GM21367 (cell line): ENCODE measurements around the gene PPARA.
"Not testable (repeated sequence)": the region's sequence is repeated elsewhere in the genome, so short reads cannot be mapped to it uniquely, and the experiment has no call there.

Source experiments
- ATAC-seq: cut with Tn5 transposase; IDR thresholded peaks from one replicate; pipeline ENCODE4 v1.9.1; 2021; ENCODE audit not compliant: unreplicated experiment

Gene PPARA

DNA sequence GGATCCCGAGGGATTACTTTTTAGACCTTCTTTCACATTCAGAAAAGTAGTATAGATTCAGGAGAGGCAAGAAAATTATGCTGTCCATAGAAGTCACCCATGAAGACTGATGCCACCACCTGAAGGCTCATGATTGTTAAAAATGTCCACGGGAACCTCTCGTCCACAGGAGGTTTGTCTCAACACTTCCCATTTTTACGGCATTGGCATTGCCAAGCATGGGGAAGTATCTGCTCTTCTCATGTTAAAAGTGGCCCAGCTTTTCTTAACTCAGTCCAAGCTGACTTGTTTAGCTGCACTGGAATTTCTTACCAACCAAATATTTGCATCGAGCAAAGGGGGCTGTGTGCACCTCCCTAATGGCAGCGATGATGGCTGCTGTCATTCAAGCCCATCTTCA lies 90.2 kb downstream of the PPARA start:
- no peak for ATAC-seq

DNA sequence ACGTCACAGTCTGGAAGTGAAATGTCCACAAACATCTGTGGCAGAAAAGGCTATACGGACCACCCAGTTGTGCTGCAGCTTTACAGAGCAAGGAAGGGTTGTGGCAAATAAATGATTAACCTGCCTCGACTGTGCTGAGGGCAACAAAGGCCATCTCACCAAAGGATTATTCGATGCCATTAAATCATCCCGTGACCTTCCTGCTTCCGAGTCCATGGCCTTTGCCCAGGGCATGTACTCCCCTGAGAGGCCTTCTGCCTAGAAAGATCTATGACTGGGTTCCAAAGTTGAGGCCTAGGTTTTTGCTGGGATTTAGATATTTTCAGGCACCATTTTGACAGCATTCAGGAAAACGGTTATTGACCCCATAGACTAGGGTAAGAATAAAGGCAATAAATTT lies 90.6 kb downstream of the PPARA start:
- ATAC-seq: no peak

DNA sequence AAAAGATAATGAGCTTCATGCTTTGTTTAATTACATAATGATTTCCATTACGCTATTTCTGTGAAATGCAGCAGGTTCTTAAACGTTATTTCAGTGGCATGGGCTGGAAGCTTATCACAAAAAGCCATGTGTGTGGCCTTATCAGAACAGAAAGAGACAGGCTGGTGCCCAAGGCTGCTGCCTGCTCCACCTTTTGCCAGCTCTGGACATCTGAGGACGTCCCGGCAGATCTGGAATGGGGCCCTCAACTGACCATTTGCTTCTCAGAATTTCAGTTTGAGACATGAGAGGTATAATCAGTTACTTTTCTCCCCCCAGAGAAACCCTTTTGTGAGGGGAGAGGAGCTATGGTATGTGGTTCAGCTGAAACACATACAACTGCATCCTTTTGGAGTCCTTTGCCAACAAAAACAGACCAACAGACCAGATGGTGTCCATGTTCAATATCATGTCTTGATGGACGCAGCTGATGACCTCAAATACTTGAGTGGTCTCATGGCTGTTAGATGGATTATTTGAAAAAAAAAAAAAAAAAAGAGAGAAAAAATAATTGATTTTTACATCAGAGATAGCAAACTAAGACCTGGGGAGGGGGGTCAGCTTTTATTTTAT lies 91.2 kb downstream of the PPARA start:
- no peak for ATAC-seq

DNA sequence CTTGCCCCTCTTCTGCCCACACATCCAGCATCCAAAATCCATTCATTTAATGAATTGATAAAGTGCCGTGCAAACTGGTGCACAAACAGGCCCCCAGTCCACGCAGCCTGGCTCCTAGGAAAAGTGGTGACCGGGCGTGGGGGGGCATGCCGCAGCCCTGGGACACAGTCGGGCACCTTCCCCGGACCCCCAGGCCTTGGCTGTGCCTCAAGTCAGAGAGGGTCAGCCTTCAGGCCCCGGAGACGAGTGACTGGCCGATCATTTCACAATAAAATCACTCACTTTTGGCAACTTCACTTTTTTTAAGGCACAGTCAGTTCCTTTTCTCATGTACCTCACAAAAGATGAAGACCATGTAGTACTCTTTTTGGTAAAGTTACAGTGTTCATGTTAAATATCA lies 91.8 kb downstream of the PPARA start:
- ATAC-seq: no peak

DNA sequence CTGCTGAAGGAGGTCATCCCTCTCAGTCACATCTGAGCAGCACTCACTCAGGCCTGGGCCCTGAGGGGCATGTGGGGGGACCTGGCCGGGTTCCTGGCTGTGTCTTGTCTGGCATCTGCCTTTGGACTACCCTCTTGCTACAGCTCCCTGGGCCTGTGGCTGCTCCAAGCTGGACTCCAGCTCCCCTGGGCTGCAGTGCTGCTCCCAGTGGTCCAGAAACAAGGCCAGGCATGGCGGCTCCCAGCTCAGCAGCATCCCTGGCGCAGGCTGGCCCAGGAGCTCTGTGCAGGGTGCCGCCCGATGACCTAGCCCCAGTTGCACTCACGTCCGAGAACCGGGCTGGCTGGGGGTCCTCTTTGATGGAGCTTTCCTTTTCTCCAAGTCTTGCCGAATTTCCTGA lies 94.4 kb downstream of the PPARA start:
- no peak for ATAC-seq

DNA sequence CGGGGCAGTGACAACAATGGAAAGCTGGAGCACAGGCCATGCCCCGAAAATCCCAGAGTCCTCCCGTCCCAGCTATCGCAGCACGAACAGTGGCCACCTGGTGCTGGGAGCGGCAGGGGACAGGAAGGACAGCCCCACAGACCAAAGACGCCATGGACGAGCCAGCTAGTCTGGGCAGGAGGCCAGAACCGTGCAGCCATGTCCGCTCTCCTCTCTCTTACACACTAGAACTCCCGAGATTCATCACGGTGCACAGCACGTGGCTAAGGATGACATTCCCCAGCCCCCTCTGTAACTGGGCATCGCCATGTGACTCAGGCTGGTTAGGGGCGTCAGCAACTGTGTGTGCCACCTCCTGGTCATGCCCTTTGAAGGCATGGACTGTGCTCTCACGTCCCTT lies 95.2 kb downstream of the PPARA start:
- ATAC-seq: no peak

DNA sequence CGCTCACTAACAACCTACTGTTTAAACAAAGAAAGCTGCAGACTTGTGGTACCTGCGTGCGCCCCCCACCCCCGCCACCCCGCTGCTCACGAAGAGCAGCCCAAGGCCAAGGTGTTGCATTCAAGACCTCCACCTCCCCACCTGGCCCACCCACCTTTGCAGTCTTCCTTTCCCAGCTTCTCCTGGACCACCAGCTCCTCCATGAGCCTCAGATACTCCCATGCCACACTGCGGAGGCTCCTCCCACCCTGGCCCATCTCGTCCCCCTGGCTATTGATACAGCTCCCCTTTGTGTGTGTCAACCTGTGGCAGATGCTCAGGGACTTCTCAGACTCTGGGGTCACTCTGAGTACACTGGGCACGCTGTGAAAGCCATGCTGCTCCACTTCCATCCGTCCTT lies 95.9 kb downstream of the PPARA start:
- ATAC-seq: no peak

DNA sequence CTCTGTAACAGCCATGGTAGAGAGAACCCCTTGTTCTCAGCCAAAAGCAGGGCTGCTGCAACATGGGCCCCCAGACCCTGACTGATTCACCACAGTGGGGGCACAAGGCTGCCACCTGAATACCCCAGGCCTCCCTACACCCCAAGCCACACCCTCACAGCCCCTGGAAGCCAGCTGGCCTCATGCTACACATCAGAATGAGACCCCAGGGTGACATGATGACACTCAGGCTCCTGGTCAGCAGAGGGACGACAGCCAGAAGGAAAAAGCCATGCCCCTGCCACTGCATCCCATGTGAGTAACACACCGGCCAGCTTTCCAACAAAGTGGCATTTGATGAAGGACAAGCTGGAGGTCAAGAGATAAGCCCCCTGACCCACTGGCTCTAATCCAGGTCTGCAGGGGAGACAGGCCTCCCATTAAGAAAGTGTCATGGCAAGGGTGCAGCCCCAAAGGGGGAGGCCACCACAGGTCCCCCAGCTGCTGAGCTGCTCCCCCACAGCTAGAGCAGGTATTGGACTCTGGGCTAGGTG lies 97.2 kb downstream of the PPARA start:
- no peak for ATAC-seq

DNA sequence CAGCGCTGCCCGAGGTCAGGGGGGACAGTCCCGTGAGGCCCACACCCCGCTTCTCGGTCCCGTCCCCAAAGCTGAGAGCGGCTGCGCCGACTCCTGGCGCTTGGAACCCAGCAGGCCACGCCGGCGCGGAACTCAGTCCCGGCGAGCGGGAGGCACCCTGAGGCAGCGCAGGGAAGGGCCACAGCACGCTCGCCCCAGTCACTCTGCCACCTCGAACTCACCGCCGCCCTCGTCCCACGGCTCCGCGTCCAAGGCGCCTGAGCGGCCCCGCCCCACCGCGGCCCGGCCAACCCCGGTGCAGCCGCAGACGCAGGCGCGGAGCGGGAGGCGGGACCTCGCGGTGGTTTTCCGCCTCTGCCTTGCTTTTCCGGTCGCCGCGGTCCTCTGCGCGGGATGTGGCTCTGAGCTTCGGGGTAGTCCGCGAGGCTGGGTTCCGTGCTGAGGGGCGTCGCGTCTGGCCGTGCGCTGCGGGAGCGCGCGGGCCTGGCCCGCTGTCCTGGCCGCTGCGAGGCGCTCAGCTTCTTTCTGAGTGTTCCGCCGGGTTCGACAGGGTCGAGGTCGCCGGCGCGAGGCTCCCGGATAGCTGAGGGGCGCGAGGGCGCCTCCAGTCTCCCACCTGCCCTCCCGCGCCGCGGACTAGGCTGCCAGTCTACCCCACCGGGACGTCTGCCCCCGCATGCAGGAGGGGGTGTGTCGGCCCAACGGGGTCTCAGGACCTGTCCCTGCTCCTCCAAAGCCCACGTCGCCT lies 99.9 kb downstream of the PPARA start, which contains the start of gene CDPF1:
Gene CDPF1 (minus strand): TSS at position 259 of the 748 bp plus-strand sequence. CDS start 2,009 bp downstream, outside the sequence.
- ATAC-seq: peak; percentile 72

DNA sequence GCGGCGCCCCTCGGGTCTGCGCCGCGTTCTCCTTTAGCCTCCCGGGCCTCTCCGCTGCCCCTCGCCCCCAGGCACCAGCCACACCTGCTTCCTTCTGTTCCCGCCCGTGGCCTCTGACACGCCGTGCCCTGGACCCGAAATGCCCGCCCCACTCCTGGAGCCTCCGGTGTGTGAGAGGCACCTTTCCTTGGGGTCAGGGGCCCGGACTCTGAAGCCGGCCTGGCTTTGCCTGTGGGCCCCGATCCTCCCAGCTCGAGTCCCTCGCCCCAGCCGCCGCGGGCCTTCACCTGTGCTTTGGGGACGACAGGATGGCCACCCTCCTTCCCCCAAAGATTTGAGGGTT lies 100.4 kb downstream of the PPARA start:
- peak; percentile 7 for ATAC-seq

DNA sequence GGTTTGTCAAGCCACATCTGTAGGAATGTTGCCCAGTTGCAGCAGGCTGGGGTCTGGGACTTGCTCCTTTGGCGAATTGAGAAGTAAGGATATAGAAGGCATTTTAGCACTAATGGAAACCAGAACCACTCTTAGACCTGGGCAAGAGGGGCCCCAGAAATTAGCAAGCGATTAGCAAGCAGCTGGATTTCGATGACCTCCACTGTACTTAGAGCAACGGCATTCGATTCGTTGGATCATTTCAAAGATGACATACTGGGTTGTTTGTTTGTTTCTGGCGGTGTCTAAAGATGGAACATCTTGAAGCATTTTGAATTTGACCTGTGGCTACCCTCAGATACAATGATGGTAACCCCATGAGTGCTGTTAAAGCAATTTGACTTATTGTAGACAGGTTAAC lies 100.9 kb downstream of the PPARA start:
- ATAC-seq: no peak

DNA sequence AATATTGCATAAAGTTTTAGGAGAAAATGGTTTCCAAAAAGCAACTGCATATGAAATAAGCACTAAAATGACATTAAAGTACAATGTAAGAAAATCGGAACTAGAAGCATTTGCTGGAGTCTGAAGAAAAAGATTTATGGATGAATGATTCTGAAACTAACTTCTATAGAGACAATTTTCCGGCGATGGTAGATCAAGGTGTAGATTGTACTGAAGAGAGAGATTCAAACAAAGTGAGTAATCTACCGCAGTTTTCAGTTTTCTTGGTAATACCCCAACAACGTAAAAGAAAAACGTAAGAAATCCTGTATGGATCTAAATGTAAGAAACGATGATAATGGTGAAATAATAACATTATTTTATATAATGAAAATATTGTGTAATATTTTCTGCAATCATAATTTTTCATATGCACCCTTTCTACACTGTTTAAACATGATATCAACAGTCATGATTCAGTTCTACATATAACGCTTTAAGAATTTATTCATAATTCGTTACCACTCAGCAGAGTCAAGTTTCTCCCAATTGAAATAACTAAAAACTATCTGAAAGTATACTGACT lies 101.6 kb downstream of the PPARA start:
- no peak for ATAC-seq

DNA sequence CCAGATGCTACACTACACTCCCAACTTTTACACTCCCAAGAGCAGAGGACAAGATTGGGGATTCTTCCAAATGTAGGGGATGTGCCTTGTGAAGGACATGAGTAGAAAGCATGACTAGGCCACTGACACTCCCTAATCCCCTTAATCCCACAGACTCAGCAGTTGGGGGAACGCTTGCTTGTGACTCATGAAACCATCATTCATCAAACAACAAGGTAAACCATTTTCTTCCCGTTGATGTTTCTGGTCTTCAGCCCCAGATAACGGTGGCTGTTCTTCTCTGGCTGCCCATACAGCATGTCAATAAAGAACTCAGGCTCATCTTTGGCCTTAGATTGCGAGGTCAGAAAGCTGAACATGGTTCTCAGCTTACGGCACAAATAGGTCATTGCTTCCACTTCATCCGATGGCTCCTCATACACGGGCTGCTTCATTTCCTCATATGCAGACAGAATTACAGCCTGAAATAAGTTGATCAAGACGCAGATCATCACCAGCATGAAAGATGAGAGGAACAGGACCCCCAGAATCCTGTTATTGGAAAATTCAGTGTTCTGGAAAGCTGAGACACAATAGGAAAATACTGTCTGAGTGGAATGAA lies 106.1 kb downstream of the PPARA start:
- no peak for ATAC-seq

DNA sequence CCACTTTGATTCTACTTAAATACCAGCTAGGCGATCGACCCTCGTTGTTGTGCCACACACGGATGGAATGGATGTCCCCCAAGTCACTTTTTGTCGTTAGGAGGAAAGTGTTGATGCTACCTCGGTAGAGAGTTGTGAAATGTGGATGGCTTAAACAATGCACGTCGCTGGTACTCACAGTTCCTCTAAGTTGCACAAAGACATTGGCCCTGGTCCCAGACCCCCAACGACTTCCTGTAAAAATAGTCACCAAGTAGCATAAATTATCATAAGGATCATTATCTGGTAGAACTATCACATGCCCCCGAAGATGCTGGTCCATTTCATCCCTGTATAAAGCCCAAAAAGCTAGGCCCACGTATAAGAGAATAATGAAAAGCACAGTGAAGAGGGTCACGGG lies 109.0 kb downstream of the PPARA start:
- ATAC-seq: no peak

DNA sequence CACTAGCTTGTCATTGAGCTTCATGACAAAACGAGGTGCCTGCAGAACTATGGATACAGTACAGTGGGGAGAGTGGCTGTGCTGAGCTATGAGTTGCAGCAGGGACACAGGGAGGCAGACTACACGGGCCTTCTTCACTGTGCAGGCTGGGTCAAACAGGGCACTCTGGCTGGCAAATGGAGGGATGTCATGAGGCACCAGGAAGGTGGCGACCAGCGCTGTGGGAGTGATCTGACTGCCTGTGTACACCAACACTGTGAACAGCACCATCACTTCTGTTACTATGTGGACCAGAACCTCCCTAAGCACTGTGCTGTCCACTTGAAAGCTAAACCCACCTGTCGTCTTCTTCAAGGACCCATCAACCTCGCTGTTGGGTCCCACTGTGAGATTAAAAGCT lies 109.7 kb downstream of the PPARA start:
- ATAC-seq: no peak

DNA sequence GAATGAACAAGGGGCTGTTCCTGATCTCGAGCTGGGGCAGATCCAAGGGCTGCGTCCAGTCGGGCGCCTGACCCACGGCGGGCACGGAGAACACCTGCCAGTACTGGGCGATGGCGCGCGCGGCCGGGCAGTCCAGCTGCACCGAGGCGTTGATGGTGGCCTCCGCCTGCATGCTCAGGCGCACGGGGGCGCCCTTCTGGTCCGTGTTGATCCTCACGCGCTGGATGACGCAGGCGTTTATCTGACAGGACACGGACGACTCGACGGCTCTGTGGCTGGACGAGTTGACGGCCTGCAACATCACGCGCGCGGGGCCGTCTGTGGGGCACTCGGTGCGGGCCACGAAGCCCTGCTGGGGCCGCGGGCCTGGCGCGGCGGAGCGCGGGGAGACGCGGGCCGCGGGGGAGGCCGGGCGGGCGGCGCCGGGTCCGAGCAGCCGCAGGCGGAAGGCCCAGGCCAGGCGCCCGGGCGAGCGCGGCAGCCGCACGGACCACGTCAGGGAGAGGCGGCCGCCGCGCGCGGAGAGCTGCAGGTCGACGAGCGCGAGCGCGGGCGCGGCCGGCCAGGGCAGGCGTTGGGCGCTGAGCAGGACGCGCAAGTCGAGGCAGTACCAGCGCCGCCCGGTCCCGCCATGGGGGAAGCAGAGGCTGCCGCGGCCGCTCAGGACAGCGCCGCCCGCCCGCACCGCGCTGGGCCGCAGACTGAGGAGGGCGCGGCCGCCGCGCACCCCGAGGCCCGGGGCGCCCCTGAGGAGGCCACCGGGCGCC lies 112.3 kb downstream of the PPARA start:
- ATAC-seq: no peak

DNA sequence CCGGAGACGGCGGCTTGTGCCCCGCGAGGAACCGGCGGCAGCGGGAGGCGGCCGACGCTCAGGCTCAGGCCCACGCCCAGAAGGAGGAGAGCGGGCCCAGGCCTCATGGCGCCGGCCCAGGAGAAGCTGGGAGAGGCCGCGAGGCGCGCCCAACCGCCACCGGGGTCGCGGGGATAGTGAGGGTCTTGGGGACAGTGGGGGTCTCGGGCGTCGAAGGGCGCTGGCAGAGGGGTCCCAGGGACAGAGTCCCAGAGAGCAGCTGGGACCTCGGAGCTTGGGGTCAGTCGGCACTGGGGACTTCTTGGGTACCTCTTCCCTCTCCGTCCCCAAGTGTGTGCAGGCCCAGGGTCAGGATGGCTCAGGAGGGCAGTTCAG lies 112.9 kb downstream of the PPARA start, which contains the start of gene PKDREJ:
Gene PKDREJ (minus strand): TSS at position 128 of the 375 bp plus-strand sequence. CDS start 21 bp downstream, at position 107.
- ATAC-seq: no peak

DNA sequence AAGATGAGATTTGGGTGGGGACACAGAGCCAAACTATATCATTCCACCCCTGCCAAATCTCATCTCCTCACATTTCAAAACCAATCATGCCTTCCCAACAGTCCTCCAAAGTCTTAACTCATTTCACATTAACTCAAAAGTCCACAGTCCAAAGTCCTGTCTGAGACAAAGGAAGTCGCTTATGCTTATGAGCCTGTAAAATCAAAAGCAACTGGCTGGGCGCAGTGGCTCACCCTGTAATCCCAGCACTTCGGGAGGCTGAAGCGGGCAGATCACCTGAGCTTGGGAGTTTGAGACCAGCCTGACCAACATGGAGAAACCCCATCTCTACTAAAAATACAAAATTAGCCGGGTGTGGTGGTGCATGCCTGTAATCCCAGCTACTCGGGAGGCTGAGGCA lies 114.2 kb downstream of the PPARA start:
- ATAC-seq: not testable (repeated sequence)

DNA sequence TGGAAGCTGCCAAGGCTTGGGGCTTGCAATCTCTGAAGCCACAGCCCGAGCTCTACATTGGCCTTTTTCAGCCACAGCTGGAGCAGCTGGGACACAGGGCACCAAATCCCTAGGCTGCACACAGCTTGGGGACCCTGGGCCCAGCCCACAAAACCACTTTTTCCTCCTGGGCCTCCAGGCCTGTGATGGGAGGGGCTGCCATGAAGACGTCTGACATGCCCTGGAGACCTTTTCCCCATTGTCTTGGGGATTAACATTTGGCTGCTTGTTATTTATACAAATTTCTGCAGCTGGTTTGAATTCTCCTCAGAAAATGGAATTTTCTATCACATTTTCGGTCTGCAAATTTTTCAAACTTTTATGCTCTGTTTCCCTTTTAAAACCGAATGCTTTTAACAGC lies 115.3 kb downstream of the PPARA start:
- ATAC-seq: not testable (repeated sequence)

DNA sequence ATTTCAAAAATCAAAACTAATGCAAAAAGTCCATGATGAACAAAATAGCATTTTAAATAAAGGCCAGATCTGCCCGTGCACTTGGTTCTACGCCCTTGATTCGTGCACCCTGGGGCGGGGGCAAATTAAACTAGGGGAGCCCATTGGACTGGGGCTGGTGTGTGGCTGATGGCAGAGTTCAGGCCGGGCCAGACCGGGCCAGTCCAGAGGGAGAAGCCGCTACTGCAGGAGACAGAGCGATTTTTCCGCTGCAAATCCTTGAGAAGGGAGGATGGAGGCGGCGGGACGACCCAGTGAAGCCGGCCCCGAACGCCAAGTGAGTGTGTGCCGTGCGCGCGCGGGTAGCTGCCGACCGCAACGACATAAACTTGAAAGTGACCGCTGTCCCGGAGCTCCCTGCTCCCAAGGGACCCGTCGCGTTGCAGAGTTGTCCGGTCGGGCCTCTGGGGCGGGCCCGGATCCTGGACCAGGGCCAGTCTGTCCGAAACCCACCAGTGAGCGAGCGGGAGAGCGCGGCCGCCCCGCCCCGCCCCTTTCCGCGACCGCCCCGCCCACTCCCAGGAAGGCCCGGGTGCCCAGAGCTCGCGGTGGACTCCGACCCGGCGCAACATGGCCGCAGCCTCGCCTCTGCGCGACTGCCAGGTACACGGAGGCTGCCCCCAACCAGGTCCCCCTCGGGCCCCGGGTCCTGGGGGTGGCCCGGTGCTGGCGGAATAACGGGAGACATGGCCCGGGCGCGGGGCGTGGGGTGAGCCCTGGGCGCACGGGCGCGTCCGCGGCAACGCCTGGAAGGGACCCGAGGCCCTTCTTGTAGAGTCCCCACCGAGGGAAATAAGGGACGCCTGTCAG lies 117.3 kb downstream of the PPARA start, which contains the start of gene TTC38:
Gene TTC38 (plus strand): TSS at position 578 of the 849 bp plus-strand sequence. CDS start 32 bp downstream, at position 610.
- ATAC-seq: peak; percentile 73
